SHP77 (cell line): Measurements from ENCODE around the gene HOXB9.

Source experiments
- DNase-seq, 2 experiments: peaks; one replicate each; lab custom pipeline; 2025; lab: John Stamatoyannopoulos, UW

The HOXB9 gene

GRCh38 chr17:48586355-48587258, 39.6 kb downstream of the HOXB9 start:
- peak; percentile 54 to 63 for DNase-seq

DNA sequence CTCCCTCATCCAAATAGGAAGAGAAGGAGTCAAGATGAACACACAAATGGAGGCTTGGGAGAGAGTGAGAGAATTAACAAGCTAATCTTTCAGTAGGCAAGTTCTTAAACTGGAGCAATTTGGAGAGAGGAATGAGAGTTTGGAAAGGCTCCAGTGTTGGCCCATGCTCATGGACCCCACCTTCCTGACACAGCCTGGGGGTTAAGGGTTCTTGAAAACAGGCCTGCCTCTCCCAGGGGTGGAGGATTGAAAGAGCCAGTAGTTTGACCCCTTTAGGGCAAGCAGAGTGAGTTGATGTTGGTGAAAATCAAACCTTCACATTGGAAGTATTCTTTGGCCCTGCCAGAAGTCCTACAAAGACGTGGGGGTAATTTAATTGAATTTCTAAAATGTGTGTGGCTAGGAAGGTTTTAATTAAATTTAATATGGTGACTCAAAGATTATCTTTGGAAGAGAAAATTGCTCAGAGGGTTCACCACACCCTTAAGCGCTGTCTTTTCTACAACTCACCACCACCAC, 41.9 kb downstream of the HOXB9 start:
- DNase-seq = no peak

DNA sequence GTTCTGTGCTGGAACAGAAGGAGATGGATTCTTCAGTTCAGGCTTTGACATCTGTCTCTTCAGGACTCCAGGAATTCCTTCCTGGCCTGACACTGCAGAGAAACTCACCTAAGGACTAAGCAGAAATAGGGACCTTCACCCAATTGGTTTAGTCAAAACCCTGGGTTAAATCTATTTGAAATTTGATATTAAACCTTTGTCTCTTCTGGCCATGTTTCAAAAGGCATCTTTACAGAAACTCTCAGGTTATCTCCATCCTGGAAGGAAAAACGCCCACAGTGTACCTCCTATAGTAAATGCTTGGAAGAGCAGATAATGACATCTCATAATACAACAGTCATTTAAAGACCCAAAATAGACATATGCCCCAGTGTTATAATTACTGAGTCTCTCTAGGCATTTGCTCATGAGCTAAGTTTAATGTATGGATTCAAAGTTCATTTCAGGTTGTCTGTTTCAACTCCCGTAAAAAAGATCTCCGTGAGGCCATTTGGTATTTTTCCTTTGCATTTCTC, 42.4 kb downstream of the HOXB9 start:
- no peak for DNase-seq

- DNase-seq = no peak
These were observed 43.4 kb downstream of the HOXB9 start for GRCh38 chr17:48582750-48583069.

GRCh38 chr17:48579760-48580554, 46.2 kb downstream of the HOXB9 start:
- DNase-seq = no peak

DNA sequence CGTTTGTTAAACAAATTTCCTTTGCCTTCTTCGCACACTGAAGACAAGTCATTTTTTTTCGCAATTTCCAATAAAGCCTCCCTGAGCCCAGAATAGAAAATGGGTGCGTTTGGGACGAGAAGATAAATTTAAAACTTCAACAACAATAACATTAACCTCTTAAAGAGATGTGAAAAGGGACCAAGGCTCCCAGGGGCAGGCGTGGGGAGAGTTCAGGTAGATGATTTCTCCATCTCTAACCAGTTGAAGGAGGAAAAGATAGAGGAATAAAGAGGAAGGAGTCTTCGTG, 46.7 kb downstream of the HOXB9 start:
- DNase-seq = no peak

GRCh38 chr17:48578616-48579470, 47.3 kb downstream of the HOXB9 start:
- DNase-seq = no peak

GRCh38 chr17:48577946-48578615, 48.1 kb downstream of the HOXB9 start, which contains the start of gene HOXB4:
Gene HOXB4, minus strand, starts transcription at chr17:48578350. Its CDS starts 31 bp downstream, at chr17:48578319.
- DNase-seq = no peak

DNA sequence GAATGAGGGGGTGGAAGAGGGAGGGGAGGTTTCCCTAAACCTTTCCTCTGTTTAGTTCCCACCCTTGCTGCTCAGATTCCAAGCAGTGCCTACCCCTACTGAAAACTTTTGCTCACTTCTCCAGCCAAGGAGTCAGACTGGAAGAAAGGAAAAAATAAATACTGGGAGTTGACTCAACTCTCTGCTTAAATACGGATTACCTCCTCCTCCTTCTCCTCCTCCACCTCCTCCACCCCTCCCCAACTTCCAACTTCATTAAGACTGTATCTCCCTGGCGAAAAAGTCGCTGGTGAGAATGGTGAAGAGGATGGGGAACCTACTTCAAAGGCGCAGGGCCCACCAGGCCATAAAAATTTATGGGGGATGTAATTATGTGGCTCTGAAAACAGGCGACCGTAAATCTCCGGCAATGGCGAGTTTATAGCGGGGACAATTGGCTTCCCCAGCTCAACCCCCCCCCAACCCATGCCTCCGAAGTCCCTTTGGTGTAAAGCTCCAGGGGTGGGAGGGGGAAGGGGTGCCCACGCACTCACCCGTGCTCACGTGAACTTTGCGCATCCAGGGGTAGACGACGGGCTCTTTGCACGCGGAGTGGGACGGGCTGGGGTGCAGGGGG, 48.7 kb downstream of the HOXB9 start:
- DNase-seq = no peak

DNA sequence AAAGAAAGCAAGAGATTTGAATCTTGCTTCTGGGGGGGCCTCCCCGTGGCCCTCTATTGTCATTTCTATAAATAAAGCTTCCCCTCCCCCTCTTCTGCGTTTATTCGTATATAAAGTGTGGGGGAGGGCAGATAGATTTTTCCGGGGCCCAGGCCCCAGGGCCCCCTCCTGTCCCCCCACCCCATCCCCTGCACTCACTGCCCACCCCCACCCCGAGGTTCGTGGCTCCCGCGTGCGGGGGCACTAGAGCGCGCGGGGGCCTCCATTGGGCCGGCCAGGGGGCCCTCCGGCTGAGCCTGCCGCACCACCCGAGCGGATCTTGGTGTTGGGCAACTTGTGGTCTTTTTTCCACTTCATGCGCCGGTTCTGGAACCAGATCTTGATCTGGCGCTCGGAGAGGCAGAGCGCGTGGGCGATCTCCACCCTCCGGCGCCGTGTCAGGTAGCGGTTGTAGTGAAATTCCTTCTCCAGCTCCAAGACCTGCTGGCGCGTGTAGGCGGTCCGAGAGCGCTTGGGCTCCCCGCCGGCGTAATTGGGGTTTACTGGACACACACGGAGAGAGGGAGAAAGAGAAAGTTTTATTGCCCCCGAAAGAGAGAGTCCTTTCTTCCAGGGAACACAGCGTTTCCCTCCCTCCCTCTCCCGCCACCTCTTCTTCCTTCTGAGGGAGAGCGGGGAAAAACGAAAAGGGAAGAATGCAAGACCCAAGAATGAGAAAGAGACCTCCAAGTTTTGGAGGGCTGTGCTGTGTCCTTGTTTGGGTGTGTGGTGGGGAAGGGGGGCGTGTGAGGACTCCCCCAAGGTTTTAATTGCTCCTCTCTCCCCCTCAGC, 49.5 kb downstream of the HOXB9 start:
- DNase-seq = no peak

GRCh38 chr17:48575673-48576478, 50.3 kb downstream of the HOXB9 start:
- no peak for DNase-seq

DNA sequence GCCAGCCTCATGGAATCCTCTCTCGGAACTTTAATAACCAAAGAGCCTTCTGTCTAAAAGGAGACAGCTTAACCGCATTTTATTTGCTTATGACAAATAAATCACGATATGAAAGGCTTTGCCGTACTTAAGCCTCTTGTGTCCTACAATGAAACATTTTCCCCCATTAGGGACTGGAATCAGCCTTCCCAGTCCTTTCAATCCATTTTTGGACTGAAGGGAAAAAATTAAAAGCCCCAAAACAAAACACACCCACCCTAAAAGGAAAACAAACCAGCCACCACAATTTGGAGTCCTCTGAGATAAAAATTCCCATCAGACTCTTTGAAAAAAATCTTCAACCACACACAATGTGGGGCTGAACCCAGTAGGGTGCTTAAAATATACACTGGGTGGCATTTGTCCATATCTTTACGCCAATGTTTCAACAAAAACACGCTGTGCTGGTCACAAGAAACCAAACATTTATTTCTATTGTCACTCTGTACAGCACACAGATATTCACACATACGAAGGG, 51.0 kb downstream of the HOXB9 start:
- DNase-seq = peak; percentile 47 to 55

DNA sequence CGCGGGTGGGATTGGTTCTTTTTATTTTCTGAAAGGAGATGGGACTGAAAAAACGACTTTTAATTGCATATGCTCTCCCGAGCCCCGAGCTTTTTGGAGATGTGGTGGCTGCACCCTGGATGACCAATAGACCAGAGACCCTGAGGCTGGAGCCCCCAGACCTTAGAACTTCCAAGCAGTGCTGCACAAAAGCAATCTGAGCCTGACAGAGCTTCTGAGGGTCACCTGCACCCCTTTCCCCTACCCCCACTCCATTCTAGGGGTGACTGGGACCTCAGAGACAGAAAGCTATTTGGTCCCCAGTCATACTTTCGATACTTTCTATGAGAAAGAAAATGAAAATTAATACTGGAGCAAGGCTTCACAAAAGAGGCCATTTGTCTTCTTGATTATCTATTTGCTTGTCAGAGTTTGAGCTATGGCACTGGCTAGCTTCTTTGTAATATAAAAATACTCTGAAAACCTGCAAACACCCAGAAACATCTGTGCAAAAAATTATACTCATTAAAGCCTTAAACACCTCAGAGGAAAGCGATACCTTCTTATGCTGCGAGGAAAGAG, 51.6 kb downstream of the HOXB9 start:
- DNase-seq = no peak

DNA sequence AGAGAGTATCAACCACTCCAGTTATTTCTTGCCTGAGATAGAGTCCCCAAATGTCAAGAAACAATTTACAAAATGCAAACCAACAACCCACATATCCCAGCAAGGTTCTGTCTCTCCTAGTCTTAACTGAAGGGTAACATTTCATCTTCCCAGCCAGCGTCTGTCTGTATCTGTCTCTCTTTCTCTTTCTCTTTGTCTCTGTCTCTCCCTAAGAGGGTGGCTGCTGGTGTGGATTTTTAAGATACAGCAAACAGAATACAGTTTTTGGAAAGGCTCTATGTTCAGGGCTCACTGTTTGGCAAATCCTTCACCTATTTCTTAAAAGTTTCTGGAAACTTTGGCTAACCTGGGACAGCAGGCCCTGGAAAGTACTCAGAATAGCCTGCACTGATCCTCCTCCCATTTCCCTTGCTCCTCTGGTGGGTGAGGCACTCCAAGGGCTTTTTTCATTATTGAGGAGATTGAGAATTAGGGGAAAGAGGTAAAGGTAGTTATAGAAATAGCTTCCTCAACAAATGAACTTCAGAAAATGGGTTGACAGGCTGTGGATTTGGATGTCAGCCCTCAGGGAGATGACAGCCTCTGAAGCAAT, 54.2 kb downstream of the HOXB9 start:
- DNase-seq = no peak
